ENCODE measurements around the gene HNF1A. TPM values are rescaled to one million over a fixed set of nuclear protein-coding genes. Genes with fewer than 3 reads are reported as not detected.

Gene HNF1A
- total and polyA plus RNA-seq, 2 of the 13 experiments (the other 11 are each of a cell fraction or from before 2014, with no cell fraction given), result 13.4 to 34.7 TPM

DNA sequence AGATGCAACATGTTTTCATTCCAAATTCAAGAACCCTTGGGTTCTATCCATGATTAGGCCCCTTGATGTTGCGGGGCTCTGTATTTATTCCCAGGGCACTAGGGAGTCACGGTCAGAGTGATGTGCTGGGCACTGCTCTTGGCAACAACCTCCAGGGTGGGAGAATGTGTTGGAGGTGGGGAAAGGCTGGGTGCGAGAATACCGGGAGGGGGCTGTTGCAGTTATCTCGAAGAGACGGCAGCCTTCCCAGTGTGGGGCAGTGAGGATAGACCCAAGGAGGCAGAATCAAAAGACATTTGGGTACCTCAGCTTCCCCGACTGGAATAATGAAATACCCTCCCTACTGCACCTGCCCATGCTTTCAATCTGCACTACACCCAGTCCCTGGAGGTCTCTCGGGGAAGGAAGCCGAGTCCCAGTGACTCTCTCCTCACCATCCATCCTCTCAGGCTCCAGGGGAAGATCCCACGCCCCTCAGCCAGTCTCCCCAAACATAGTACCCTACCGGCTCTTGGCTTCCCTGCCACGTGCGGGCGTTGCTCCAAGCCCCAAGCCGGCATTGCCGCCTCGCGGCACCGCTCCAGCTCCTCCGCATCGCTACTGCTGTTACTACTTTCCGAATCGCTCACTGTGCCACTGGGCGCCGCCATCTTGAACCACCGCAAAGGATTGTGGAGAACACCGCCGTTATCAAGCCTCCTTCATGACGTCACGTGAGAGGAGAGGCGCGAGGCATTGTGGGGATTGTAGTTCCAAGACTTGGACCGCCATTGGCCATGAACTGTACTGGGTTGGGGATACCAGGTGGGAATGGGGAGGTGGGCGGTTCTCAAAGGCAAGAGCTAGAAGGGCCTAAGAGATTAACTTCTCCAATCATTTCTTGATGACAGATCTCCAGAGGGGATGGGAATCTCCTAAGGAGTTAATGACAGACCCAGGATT lies 37.8 kb downstream of the HNF1A start, which contains the start of gene C12orf43 (continued):
- TF ChIP-seq, protein P1, sequence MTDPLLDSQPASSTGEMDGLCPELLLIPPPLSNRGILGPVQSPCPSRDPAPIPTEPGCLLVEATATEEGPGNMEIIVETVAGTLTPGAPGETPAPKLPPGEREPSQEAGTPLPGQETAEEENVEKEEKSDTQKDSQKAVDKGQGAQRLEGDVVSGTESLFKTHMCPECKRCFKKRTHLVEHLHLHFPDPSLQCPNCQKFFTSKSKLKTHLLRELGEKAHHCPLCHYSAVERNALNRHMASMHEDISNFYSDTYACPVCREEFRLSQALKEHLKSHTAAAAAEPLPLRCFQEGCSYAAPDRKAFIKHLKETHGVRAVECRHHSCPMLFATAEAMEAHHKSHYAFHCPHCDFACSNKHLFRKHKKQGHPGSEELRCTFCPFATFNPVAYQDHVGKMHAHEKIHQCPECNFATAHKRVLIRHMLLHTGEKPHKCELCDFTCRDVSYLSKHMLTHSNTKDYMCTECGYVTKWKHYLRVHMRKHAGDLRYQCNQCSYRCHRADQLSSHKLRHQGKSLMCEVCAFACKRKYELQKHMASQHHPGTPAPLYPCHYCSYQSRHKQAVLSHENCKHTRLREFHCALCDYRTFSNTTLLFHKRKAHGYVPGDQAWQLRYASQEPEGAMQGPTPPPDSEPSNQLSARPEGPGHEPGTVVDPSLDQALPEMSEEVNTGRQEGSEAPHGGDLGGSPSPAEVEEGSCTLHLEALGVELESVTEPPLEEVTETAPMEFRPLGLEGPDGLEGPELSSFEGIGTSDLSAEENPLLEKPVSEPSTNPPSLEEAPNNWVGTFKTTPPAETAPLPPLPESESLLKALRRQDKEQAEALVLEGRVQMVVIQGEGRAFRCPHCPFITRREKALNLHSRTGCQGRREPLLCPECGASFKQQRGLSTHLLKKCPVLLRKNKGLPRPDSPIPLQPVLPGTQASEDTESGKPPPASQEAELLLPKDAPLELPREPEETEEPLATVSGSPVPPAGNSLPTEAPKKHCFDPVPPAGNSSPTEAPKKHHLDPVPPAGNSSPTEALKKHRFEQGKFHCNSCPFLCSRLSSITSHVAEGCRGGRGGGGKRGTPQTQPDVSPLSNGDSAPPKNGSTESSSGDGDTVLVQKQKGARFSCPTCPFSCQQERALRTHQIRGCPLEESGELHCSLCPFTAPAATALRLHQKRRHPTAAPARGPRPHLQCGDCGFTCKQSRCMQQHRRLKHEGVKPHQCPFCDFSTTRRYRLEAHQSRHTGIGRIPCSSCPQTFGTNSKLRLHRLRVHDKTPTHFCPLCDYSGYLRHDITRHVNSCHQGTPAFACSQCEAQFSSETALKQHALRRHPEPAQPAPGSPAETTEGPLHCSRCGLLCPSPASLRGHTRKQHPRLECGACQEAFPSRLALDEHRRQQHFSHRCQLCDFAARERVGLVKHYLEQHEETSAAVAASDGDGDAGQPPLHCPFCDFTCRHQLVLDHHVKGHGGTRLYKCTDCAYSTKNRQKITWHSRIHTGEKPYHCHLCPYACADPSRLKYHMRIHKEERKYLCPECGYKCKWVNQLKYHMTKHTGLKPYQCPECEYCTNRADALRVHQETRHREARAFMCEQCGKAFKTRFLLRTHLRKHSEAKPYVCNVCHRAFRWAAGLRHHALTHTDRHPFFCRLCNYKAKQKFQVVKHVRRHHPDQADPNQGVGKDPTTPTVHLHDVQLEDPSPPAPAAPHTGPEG (CRISPR knock-in tag; IDR thresholded peaks at IDR 0.05), result no peak
- TF ChIP-seq, protein P2, sequence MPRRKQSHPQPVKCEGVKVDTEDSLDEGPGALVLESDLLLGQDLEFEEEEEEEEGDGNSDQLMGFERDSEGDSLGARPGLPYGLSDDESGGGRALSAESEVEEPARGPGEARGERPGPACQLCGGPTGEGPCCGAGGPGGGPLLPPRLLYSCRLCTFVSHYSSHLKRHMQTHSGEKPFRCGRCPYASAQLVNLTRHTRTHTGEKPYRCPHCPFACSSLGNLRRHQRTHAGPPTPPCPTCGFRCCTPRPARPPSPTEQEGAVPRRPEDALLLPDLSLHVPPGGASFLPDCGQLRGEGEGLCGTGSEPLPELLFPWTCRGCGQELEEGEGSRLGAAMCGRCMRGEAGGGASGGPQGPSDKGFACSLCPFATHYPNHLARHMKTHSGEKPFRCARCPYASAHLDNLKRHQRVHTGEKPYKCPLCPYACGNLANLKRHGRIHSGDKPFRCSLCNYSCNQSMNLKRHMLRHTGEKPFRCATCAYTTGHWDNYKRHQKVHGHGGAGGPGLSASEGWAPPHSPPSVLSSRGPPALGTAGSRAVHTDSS (CRISPR knock-in tag; conservative IDR thresholded peaks at IDR 0.05), result no peak
- no peak for TF ChIP-seq ZNF431 (CRISPR knock-in tag; IDR thresholded peaks at IDR 0.05; ENCODE audit: borderline replicate concordance, low read depth)
- TF ChIP-seq, protein P3, sequence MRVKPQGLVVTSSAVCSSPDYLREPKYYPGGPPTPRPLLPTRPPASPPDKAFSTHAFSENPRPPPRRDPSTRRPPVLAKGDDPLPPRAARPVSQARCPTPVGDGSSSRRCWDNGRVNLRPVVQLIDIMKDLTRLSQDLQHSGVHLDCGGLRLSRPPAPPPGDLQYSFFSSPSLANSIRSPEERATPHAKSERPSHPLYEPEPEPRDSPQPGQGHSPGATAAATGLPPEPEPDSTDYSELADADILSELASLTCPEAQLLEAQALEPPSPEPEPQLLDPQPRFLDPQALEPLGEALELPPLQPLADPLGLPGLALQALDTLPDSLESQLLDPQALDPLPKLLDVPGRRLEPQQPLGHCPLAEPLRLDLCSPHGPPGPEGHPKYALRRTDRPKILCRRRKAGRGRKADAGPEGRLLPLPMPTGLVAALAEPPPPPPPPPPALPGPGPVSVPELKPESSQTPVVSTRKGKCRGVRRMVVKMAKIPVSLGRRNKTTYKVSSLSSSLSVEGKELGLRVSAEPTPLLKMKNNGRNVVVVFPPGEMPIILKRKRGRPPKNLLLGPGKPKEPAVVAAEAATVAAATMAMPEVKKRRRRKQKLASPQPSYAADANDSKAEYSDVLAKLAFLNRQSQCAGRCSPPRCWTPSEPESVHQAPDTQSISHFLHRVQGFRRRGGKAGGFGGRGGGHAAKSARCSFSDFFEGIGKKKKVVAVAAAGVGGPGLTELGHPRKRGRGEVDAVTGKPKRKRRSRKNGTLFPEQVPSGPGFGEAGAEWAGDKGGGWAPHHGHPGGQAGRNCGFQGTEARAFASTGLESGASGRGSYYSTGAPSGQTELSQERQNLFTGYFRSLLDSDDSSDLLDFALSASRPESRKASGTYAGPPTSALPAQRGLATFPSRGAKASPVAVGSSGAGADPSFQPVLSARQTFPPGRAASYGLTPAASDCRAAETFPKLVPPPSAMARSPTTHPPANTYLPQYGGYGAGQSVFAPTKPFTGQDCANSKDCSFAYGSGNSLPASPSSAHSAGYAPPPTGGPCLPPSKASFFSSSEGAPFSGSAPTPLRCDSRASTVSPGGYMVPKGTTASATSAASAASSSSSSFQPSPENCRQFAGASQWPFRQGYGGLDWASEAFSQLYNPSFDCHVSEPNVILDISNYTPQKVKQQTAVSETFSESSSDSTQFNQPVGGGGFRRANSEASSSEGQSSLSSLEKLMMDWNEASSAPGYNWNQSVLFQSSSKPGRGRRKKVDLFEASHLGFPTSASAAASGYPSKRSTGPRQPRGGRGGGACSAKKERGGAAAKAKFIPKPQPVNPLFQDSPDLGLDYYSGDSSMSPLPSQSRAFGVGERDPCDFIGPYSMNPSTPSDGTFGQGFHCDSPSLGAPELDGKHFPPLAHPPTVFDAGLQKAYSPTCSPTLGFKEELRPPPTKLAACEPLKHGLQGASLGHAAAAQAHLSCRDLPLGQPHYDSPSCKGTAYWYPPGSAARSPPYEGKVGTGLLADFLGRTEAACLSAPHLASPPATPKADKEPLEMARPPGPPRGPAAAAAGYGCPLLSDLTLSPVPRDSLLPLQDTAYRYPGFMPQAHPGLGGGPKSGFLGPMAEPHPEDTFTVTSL (CRISPR knock-in tag; IDR thresholded peaks at IDR 0.05; ENCODE audit: borderline replicate concordance), result no peak
- TF ChIP-seq ZNF780A (CRISPR knock-in tag; IDR thresholded peaks at IDR 0.05), result no peak
- no peak for TF ChIP-seq JARID2 (CRISPR knock-in tag; IDR thresholded peaks at IDR 0.05; ENCODE audit: insufficient replicate concordance)
- TF ChIP-seq NCOA2 (CRISPR knock-in tag; IDR thresholded peaks at IDR 0.05), result 0 out of 2 replicates have a peak, but pooled peaks have one; percentile 17
- no peak for TF ChIP-seq NFATC3 (CRISPR knock-in tag; IDR thresholded peaks at IDR 0.05)
- peak; percentile 89; the same call in 1 of the 2 replicates for TF ChIP-seq FOXK1 (CRISPR knock-in tag; IDR thresholded peaks at IDR 0.05; ENCODE audit: borderline replicate concordance, low read depth)
- TF ChIP-seq KLF13 (CRISPR knock-in tag; IDR thresholded peaks at IDR 0.05), result no peak
- no peak for TF ChIP-seq HNRNPK (IDR thresholded peaks at IDR 0.05; ENCODE audit: low read depth, low read length, poor library complexity, severe bottlenecking)
- TF ChIP-seq, protein P4, sequence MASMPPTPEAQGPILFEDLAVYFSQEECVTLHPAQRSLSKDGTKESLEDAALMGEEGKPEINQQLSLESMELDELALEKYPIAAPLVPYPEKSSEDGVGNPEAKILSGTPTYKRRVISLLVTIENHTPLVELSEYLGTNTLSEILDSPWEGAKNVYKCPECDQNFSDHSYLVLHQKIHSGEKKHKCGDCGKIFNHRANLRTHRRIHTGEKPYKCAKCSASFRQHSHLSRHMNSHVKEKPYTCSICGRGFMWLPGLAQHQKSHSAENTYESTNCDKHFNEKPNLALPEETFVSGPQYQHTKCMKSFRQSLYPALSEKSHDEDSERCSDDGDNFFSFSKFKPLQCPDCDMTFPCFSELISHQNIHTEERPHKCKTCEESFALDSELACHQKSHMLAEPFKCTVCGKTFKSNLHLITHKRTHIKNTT (CRISPR knock-in tag; IDR thresholded peaks at IDR 0.05), result no peak
- TF ChIP-seq ZSCAN21 (CRISPR knock-in tag; IDR thresholded peaks at IDR 0.05; ENCODE audit: borderline replicate concordance), result no peak

Data from HepG2 (cell line).